HCT116 (cell line): Measurements from ENCODE around the gene TCHP. TPM values are rescaled to one million over a fixed set of nuclear protein-coding genes. Genes with fewer than 3 reads are reported as not detected.
A peak's percentile ranks its signal among the peaks of the same experiment; 100 is the strongest.

ENCODE experiments used
- ATAC-seq: fragments of 200-7000 bp; cut with Tn5 transposase; 2 replicates; pipeline ENCODE4 v1.9.1; 2020; ENCODE audit warnings: mild to moderate bottlenecking, moderate library complexity
- BruUV-seq: library from RNA; stranded (reverse); fragments of 400-500 nt; replicated peaks from 2 replicates; lab custom pipeline; 2021; lab: Mats Ljungman, UMichigan
- CTCF ChIA-PET: fragments of 300-600 bp; sonication (Branson Sonifier 250); formaldehyde crosslinking; loops from one replicate; lab custom pipeline; 2021; ENCODE audit warnings: antibody characterized with exemption; lab: Charles Lee
- POLR2A ChIA-PET: fragments of 300-600, 350-600 bp; sonication (Branson Sonifier 250); formaldehyde crosslinking; loops from one replicate; lab custom pipeline; 2021; ENCODE audit warnings: antibody characterized with exemption; lab: Charles Lee
- RAD21 ChIA-PET, 2 experiments: fragments of 300-600 bp; sonication (Branson Sonifier 250); formaldehyde crosslinking; loops; one replicate each; lab custom pipeline; 2023; ENCODE audit warnings: low total read pairs in 2 of 2; ENCODE audit not compliant: uncharacterized antibody in 2 of 2, unreplicated experiment in 2 of 2, low non-redundant PET in 1 of 2; lab: Charles Lee
- DNase-seq: peaks from one replicate; pipeline ENCODE4 v3.0.0-alpha.2; 2010; ENCODE audit warnings: low read depth, low spot score
- H2AFZ ChIP-seq: fragments of 200-600 bp; shearing (Covaris generic), sonication (generic); 2 replicates; pipeline ENCODE4 v1.6.1; 2017; ENCODE audit warnings: low read depth, mixed run types, mixed read lengths, antibody characterized with exemption, low read length; ENCODE audit not compliant: poor library complexity, severe bottlenecking
- H3K27ac ChIP-seq: 2 replicates; pipeline ENCODE4 v1.5.1; 2012; ENCODE audit warnings: low read depth, low read length
- H3K27me3 ChIP-seq: fragments of 200-600 bp; sonication (generic); 2 replicates; pipeline ENCODE4 v1.6.1; 2016; ENCODE audit warnings: mixed run types, low read length, mixed read lengths; ENCODE audit not compliant: insufficient read depth
- H3K36me3 ChIP-seq, 2 experiments: fragments of 200-500 bp in 1 of 2; fragments of 200-600 bp in 1 of 2; sonication (Bioruptor generic) in 1 of 2; sonication (generic) in 1 of 2; 2 replicates each; pipeline versions ENCODE4 v1.5.1 to v1.6.1; 2014 to 2016; ENCODE audit warnings: low read length in 2 of 2, inconsistent platforms in 1 of 2, mixed read lengths in 1 of 2, mixed run types in 1 of 2; ENCODE audit not compliant: insufficient read depth in 2 of 2, control insufficient read depth in 1 of 2
- H3K4me1 ChIP-seq, 2 experiments: fragments of 200-600 bp in 1 of 2; sonication (generic) in 1 of 2; 2 replicates each; pipeline versions ENCODE4 v1.5.1 to v1.6.1; 2012 to 2017; ENCODE audit warnings: low read length in 2 of 2, inconsistent platforms in 1 of 2, mild to moderate bottlenecking in 1 of 2, mixed read lengths in 1 of 2, mixed run types in 1 of 2, moderate library complexity in 1 of 2; ENCODE audit not compliant: insufficient read depth in 2 of 2, control insufficient read depth in 1 of 2
- H3K4me2 ChIP-seq: fragments of 200-600 bp; sonication (generic); 2 replicates; pipeline ENCODE4 v1.6.1; 2017; ENCODE audit warnings: mixed run types, low read length, mixed read lengths
- H3K4me3 ChIP-seq, 2 experiments: fragments of 200-600 bp in 1 of 2; sonication (generic) in 1 of 2; replicated peaks in 1 of 2; 2 replicates each; pipeline ENCODE4 v1.5.1; 2011 to 2016; ENCODE audit warnings: low read length in 2 of 2, control low read depth in 1 of 2, low read depth in 1 of 2, mild to moderate bottlenecking in 1 of 2, mixed read lengths in 1 of 2, mixed run types in 1 of 2
- H3K79me2 ChIP-seq: fragments of 200-600 bp; sonication (generic); 2 replicates; pipeline ENCODE4 v1.6.1; 2017; ENCODE audit warnings: mild to moderate bottlenecking, mixed run types, low read length, moderate library complexity, mixed read lengths; ENCODE audit not compliant: insufficient read depth
- H3K9ac ChIP-seq: fragments of 200-600 bp; sonication (generic); 2 replicates; pipeline ENCODE4 v1.6.1; 2016; ENCODE audit warnings: low read length, mixed read lengths
- H3K9me2 ChIP-seq: fragments of 200-600 bp; sonication (generic), shearing (Covaris generic); 2 replicates; pipeline ENCODE4 v1.6.1; 2017; ENCODE audit warnings: mixed run types, mild to moderate bottlenecking, moderate library complexity; ENCODE audit not compliant: insufficient read depth
- H3K9me3 ChIP-seq, 2 experiments: fragments of 200-500 bp in 1 of 2; fragments of 200-600 bp in 1 of 2; sonication (Bioruptor generic) in 1 of 2; sonication (generic) in 1 of 2; 2 replicates each; pipeline ENCODE4 v1.6.1; 2014 to 2017; ENCODE audit warnings: low read length in 2 of 2, mixed read lengths in 2 of 2, inconsistent platforms in 1 of 2, low read depth in 1 of 2, mild to moderate bottlenecking in 1 of 2, mixed run types in 1 of 2, moderate library complexity in 1 of 2; ENCODE audit not compliant: control insufficient read depth in 1 of 2, insufficient read depth in 1 of 2
- H4K20me1 ChIP-seq: fragments of 200-600 bp; sonication (generic), shearing (Covaris generic); 2 replicates; pipeline ENCODE4 v1.6.1; 2017; ENCODE audit warnings: mixed run types, mild to moderate bottlenecking, moderate library complexity; ENCODE audit not compliant: insufficient read depth
- CBX3 ChIP-seq: IDR thresholded peaks from 2 replicates; pipeline ENCODE4 v1.6.1; 2012; ENCODE audit warnings: low read depth
- CTCF ChIP-seq, 3 experiments: fragments of 200-600 bp in 1 of 3; sonication (generic) in 1 of 3; IDR thresholded peaks in 2 of 3; conservative IDR thresholded peaks in 1 of 3; 2 replicates each; pipeline ENCODE4 v1.5.1; 2012 to 2017; ENCODE audit warnings: low read depth in 2 of 3, low read length in 2 of 3, antibody characterized with exemption in 1 of 3, borderline replicate concordance in 1 of 3, control low read depth in 1 of 3, mild to moderate bottlenecking in 1 of 3, mixed read lengths in 1 of 3, mixed run types in 1 of 3, moderate library complexity in 1 of 3; ENCODE audit not compliant: insufficient read depth in 1 of 3
- EZH2 ChIP-seq: fragments of 200-600 bp; sonication (generic); IDR thresholded peaks from 2 replicates; pipeline ENCODE4 v1.6.1; 2017; ENCODE audit warnings: antibody characterized with exemption, mixed run types
- SP1 ChIP-seq: IDR thresholded peaks from 2 replicates; pipeline ENCODE4 v1.6.1; 2012; ENCODE audit warnings: low read depth
- ZFX ChIP-seq: fragments of 450-650 bp; IDR thresholded peaks from 2 replicates; pipeline ENCODE4 v1.6.1; 2017
- intact Hi-C: fragments of 100-400 bp; cut with micrococcal nuclease; formaldehyde crosslinking; loops from 2 replicates; pipeline ENCODE4 v1.10.0; 2022
- total RNA-seq: library from RNA; stranded (reverse); gene quantifications from one replicate; pipeline ENCODE4 v1.2.1, GENCODE V29; 2021; ENCODE audit not compliant: unreplicated experiment

TCHP gene
- total RNA-seq, 1 experiment from 2014 or later = 17.3 TPM

- ChIA-PET POLR2A (no interaction called here), RAD21 (interaction anchor here in 1 of 2 experiments (0.5 kb wide), 1 partner anchor 25 kb away, joined by 3 read pairs; no protein-coding TSS in a partner anchor), CTCF (no interaction called here)
- peaks cover 33% of the 10 kb centered on the region for H3K79me2 ChIP-seq
- peak overlapping the region in 1 of 2 experiments; percentile 79; a peak in 2 of 4 replicates for H3K4me3 ChIP-seq
- no peaks in the 10 kb centered on the region for H3K27me3 ChIP-seq
- H3K9me2 ChIP-seq = no peaks in the 10 kb centered on the region
- H3K9ac ChIP-seq = 0 out of 2 replicates have a peak overlapping the region, but pooled peaks have one; percentile 75
- BruUV-seq = no TSS peak
- peaks cover 20 to 32% of the 10 kb centered on the region in 2 experiments for H3K4me1 ChIP-seq
- H3K36me3 ChIP-seq = no peaks in the 10 kb centered on the region
- H2AFZ ChIP-seq = no peak overlapping the region
- intact Hi-C loops = no loop called here
- peak overlapping the region; percentile 96 for H3K4me2 ChIP-seq
- DNase-seq (no peak), ATAC-seq (no peak)
- no peak for TF ChIP-seq ZFX
- TF ChIP-seq SP1 = no peak
- H4K20me1 ChIP-seq = no peaks in the 10 kb centered on the region
- no peaks in the 10 kb centered on the region for H3K9me3 ChIP-seq
- no peak overlapping the region for H3K27ac ChIP-seq
Observed at GRCh38 chr12:109878749-109879148, 21.3 kb upstream of the TCHP start.

DNA sequence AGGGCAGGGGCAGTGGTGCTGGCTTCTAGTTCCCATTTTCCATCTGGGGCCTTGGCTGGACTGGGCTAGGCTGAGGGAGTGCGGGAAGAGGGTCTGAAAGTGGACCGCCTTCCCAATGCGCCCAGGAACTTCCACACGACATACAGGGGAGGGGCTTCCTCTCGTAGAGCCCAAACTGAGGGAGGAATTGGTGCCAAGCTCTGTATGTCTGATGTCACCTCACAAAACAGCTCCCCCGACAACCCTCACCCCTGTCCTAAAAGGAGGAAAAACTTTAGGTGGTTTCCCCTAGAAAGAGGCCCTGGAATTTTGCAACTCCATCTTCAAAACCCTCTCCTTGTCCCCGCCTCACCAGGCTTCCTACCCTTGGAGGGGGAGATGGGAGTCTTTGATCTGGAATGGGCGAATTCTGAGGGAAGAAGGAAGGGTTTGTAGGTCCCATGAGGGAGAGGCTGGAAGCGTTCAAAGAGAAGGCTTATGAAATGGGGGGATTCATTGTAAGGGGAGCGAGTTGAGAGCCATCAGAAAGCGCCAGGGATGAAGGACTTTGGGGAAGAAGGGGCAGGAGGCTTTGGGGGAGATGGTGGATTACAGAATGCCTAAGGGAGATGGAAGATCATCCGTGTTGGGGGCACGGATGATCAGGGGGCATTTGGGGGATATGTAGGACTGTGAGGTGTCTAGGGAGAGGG lies 20.6 kb upstream of the TCHP start:
- Histone ChIP-seq H4K20me1 (no peaks in the 10 kb centered on the region), H3K36me3 (no peaks in the 10 kb centered on the region), H3K4me3 (peak overlapping the region; percentile 79 to 94), H3K9me3 (no peaks in the 10 kb centered on the region), H3K79me2 (peaks cover 33% of the 10 kb centered on the region), H3K4me1 (peaks cover 20 to 32% of the 10 kb centered on the region in 2 experiments), H3K9ac (peak overlapping the region; percentile 75), H3K27me3 (no peaks in the 10 kb centered on the region), H2AFZ (no peak overlapping the region), H3K4me2 (peak overlapping the region; percentile 96), H3K9me2 (no peaks in the 10 kb centered on the region), H3K27ac (peak overlapping the region; percentile 35; the same call in 1 of the 2 replicates)
- intact Hi-C loops = loop anchor here (2.0 kb wide), 1 partner anchor 75 kb away; no protein-coding TSS in a partner anchor
- TF ChIP-seq ZFX (no peak), CTCF (IDR thresholded peaks at IDR 0.05 in 2 of 3, conservative IDR thresholded peaks at IDR 0.05 in 1 of 3; ENCODE audit: borderline replicate concordance in 1 of 3, insufficient read depth in 1 of 3, low read depth in 2 of 3, low read length in 2 of 3) (no peak), CBX3 (no peak), EZH2 (no peak)
- ATAC-seq (no peak), DNase-seq (no peak)
- RAD21 ChIA-PET = no interaction called here
- BruUV-seq = TSS peak; percentile 52
- POLR2A ChIA-PET = no interaction called here
- CTCF ChIA-PET = no interaction called here
